Measurements from ENCODE around the gene LPP.
A peak's percentile ranks its signal among the peaks of the same experiment; 100 is the strongest.

Gene LPP

GRCh38 chr3:188380252-188380651, 226.3 kb downstream of the LPP start:
- DNase-seq, result no peak

DNA sequence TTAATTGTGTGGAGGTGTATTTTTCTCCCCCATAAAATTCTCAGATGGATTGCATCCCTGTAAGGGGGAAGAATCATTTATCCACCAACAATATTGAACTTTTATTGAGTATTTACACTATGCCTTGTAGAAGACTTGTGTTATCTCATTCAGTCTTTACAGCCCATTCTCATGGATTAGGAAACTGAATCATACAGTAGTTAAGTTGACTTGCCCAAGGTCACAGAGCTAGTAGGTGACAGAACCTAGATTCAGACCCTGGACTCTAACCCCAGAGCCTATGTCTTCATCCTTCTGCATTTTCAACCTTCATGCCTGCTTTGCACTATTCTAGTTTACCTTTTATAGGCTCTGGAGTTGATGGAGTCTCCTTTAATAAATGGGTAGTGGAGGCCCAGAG, 226.8 kb downstream of the LPP start:
- no peak for DNase-seq

DNA sequence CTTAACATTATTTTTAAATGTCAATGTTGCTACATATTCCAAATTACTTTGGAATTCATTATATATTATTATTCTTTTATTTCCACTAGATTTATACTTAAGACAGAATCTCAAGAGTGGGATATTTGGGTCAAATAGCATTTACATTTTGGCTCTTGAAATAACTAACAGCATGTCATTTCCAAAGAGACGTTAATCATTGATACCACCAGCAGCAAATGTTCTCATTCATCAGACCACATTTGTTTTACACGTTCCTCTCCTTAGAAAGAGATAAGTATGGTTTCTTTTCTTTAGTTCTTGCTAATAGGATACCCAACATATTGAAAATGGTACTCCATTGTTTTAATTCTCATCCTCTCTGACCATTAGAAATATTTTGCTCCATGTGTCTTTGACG, 229.8 kb downstream of the LPP start:
- DNase-seq, result no peak

GRCh38 chr3:188385295-188385694, 231.3 kb downstream of the LPP start:
- DNase-seq, result no peak

DNA sequence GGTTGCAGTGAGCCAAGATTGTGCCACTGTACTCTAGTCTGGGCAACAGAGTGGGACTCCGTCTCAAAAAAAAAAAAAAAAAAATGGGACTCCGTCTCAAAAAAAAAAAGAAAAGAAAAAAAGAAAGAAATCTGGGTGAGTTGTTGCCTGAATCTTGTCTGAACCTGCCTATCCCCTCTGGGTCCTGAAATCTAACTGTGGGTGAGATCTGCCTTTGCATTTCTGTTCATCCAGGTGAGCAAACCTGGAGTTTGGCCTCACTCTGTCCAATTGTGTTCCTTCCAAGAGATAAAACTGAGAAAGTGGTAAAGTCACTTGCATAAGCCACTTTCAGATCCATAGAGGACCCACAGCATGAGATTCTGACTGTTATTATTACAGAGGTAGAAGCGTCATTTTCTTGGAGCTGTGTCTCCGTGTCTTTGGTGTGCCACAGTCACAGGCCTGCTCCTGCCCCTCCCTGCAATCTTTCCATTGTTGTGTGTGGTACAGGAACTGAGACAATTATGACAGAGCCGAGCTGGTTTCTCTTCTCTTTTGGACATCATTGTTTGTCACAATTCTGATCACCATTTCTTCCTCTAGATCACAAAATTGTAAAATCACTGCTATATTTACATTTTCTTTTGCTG, 235.9 kb downstream of the LPP start:
- no peak for DNase-seq

DNA sequence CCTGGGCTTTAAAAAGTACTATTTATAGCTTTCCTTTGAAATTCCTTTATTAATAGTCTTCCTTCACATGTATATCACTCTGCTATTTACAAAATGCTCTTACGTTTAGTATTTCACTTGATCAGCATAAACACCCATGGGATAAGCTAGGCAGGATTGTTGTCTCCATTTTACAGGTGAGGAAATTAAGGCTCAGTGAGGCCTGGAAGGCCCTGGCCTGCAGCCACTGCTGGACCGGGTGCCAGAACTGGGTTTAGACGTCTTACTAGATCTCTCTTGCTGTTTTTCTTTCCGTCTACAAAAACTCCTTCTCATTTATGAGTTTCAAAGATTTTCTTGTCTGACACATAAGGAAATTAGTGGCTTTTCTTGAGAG, 236.4 kb downstream of the LPP start:
- DNase-seq, result no peak

- DNase-seq, result peak in 1 of 2 experiments; percentile 24
Observed at GRCh38 chr3:188390775-188391443, 237.0 kb downstream of the LPP start.

DNA sequence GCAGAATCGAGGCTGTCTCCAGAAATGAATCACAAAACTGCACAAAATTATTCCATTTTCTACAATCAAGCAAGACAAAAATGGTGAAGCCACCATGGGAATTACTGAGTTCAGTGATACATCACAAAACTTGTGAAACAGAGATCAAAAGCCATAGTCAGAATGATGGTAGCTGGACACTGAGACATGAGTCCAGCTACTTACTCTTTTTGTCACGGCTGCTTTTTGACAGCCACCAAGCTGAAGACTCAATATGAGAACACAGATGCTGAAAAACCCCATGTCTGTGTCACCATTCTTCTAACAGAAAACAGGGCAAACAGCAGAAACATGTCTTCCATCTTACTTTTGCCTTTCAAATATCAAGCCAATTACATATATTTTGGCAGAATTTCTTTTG, 237.6 kb downstream of the LPP start:
- DNase-seq, result no peak

DNA sequence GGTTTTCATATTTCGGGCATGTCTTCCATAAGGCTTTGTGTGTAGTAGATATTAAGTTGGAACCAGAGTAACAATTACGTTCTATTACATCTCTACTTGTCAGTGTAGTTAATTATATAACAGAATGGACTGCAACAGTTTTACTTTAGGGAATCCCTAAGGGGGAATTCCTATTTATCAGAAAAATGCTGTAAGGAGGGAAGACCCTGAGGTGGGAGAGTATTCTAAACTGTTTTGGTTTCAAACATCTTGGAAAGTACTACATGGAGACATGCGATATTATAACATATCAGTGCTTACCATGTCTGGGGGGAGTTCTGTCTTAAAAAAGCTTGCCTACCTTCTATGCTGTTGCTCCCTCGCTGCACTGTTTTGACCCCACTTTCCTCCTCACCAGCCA, 238.1 kb downstream of the LPP start:
- DNase-seq, result no peak

DNA sequence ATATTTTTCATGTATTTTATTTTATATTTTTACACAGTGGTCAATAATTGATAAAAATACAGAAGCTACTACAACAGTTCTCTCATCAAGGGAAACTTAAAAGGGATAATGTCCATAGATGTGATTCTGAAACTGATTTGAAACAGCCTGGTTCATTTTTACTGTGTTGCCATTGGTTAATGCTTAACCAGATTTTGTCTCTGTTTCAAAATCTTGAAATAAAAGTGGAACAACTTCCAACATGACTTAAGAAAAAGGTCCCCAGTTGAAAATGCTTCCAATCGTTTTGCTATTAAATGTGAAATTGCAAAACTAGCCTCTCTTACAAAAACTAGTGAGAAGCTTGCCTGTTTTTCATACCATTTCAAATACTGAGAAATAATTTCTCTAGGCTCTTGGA, 240.7 kb downstream of the LPP start:
- no peak for DNase-seq

DNA sequence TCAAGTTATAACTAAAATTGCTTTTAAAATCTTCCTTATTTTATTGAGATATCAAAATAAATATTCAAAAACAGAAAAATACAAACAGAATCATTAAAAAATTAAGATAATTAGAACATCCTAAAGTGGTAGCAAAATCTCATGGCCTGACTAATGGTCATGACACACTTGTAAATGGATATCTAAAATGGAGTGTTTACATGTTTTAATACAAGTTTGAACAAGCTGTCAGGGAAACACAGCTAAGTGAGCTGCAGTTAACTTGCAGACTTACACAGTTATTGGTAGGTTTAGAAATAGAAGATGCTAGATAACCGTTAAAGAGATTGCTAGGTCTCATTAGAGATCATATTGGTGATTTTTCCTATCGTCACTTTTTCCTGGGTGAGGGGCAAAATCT, 242.3 kb downstream of the LPP start:
- DNase-seq, result no peak

DNA sequence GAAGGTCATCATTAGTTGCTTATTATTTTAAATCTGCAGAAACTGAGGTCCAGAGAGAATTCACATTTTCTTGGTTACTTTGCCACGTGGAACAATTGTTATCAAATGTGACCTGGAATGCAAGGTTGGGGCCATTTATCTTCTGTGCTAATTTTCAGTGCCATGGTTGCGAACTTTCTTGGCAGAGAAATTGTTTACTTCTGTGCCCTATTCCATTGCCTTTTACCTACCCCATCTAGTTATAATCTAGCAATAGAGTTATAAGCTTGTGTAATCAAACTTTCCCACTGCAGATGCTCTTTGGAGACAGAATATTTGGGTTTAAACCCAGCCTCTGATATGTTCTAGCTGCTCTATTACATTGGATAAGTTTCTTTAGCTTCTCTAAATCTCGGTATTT, 242.9 kb downstream of the LPP start:
- no peak for DNase-seq

DNA sequence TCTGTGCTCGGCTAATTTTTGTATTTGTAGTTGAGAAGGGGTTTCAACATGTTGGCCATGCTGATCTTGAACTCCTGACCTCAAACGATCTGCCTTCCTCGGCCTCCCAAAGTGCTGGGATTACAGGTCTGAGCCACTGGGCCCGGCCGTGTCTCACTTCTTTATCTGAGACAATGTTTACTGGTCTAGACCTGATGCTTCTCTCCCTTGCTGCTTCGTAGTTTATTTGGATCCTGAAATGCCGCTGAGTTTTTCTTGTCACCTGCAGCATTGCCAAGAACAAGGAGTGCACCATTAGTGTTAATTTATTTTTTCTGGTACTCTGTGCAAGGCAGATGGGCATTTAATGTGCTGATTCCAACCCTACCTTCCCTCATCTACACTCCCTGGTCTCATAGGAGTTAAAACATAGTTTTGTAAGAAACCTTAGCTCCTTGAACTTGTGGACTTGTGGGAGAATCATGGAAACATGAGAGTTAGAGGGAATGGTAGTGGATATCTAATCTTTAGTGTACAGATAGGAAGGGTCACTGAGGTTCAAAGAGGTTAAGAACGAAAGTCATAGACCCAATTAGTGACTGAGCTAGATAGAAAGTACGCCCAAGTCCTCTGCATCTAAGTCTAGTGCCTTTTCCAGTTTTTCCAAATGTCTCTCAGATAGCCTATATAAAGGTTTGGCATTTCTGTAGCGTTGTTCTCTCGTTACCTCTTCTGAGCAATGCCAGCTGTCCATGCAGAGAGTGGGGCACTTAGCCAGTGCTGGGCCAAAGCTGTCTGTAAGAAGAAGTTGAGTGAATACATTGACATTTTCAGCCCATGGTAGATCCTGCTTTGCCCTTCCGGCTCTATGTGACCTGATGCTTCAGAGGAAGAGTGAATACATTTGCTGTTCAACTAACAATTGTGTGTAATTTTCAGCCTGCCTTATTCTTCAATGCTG, 244.1 kb downstream of the LPP start:
- DNase-seq, result no peak

DNA sequence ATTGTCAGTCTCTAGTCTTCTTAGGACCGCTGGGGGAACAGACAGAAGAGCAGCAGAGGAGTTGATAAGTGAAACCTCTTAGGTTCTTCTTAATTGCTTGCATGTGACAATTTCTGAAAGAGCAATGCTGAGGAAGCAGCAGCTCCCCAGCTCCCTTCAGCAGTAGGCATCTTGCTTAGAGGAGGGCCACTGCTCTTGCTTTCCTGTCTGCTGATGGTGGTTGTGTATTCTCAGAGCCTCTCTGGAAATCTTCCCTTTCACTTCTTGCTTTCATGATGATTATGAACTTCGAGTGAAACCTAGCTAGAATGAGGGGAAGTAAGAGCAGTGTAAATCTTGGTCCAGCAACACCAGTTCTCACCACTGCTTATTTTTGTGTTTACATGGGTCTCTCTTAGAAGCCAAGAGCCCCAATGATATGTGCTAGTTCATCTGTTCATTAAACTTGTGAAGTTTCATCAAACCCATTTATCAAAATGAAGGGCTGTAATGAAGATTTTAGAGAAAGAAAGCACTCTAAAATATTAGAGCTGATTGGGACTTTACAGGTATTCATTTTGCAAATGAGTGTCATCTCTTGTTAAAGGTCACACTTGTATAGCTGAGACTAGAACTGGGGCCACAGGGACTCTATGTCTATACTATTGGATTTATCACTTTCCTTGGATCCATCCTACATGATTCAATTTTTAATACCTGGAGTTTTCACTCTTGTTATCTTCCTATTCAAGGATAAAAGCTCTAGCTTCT, 246.7 kb downstream of the LPP start:
- DNase-seq, result no peak

DNA sequence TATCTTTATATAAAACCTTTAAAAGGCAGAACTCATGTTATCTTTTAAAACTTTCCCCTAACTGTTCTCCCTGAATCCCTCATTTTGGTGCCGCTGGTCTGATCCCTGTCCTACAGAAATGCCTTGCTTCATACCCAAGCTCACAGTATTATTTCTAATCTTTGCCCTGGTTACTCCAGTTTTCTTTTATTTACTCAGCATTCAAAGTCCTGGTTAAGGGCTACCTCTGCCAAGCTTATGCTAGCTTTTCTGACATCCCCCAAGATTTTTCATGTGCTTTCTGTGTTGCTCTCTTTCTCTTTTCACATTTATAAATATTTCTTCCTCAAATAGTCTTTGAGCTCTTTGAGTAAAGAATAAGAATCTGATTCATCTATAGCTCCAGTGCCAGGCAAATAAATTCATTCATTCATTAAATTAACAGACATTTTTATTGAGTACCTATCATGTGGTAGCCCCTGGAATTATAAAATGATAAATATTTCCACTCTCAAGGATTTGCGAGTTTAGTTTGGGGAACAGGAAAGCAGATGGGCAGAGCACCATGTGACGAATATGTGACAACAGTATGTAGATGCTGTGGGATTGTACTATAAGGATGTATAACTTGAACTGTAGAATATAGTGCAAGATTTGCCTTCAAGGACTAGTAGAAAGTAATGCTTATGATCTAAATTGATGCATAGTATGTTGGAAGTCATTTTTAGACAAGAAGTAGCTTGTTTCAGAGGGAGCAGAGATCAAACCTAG, 247.5 kb downstream of the LPP start:
- DNase-seq, result no peak

DNA sequence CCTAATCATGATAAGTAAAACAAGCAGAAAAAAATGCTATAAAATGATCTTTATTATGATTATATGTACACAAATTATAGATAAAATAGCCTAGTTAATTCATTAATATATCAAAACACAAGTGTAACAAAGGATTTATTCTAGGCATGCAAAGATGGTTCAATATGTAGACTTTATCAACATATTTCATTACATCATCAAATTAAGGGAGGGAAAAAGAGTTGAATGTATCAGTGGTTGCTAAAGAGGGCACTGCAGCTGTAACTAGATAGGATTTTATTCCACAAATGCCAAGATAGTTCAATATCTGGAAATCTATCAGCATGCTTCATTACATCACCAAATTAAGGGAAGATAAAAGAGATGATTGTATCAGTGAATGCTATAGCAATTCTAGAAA, 248.3 kb downstream of the LPP start:
- DNase-seq, result no peak

DNA sequence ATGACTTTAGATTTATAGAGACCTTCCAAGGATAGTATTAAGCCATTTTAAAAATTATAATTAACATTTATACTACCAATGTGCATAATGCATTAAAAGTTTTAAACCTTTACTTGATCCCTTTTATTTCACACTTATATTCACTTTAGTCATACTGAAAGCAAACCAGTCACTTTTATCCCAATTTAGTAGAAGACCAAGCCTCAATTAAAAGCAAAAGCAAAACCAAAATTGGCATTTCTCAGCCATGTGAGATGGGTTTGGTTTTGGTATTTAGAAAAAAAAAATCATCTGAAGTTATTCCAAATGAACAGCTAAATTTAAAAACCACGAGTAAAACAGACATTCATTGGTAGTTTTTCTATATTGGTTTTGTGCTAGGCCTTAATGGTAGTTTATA, 249.4 kb downstream of the LPP start:
- no peak for DNase-seq

DNA sequence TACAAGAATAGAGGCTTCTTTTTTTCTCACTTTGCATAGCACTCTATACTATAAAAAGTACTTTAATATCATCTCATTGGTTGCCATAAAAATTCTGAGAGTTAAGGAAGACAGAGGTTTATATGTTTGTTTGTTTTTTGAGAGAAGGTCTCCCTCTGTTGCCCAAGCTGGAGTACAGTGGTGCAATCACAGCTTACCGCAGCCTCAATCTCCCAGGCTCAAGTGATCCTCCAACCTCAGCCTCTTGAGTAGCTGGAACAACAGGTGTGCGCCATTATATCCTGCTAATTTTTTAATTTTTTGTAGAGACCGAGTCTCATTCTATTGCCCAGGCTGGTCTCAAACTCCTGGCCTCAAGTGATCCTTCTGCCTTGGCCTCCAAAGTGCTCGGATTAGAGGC, 250.2 kb downstream of the LPP start:
- no peak for DNase-seq

DNA sequence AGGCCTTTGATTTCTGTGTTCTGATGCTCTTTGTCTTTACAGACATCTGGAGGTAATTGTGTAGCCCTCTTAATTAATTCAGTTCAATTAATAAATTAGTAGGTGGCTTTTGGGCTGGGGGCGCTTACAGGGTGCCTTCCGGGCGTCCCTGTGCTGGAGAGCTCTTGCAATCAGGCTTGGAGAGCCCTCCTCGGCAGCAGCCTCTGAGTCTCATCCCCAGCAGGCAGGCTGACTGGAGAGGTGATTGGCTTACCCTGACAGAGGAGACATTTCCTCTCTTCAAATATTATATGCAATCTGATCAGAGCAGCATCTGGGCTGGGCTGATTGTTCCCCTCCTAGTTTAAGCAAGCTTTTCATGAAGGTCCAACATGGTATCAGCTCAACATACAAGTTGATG, 250.7 kb downstream of the LPP start:
- DNase-seq, result no peak

GRCh38 chr3:188407158-188407880, 253.4 kb downstream of the LPP start:
- DNase-seq, result no peak

GRCh38 chr3:188408831-188409230, 254.9 kb downstream of the LPP start:
- no peak for DNase-seq

- no peak for DNase-seq
Observed at GRCh38 chr3:188411750-188412149, 257.8 kb downstream of the LPP start.
